Fibroblast of skin of left quadriceps (primary cell): ENCODE data around the gene TGFA.

Source experiments
- DNase-seq, 2 experiments: peaks; one replicate each; pipeline ENCODE4 v3.0.0-alpha.2; 2013; ENCODE audit warnings: low read depth in 2 of 2

TGFA gene

DNA sequence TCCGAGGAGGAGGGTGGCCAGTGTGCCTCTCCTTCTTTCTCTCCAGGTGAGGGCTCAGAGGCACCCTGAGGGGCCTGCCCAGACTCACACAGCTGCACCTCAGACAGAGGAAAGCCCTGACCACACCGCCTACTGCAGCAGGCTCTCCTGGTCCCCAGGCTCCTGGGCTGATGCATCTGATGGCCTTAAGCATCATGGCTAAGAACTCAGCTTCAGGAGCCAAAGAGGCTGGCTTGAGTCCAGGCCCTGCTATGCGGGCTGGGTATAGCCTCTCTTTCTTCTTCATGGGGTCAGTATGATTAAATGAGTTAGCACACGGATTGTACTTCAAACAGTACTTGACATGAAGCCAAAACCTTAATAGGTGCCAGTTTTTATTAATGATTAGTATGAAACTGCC is 89.6 kb downstream of the TGFA start:
- no peak for DNase-seq

GRCh38 chr2:70463581-70463980 is 90.0 kb downstream of the TGFA start:
- no peak for DNase-seq

DNA sequence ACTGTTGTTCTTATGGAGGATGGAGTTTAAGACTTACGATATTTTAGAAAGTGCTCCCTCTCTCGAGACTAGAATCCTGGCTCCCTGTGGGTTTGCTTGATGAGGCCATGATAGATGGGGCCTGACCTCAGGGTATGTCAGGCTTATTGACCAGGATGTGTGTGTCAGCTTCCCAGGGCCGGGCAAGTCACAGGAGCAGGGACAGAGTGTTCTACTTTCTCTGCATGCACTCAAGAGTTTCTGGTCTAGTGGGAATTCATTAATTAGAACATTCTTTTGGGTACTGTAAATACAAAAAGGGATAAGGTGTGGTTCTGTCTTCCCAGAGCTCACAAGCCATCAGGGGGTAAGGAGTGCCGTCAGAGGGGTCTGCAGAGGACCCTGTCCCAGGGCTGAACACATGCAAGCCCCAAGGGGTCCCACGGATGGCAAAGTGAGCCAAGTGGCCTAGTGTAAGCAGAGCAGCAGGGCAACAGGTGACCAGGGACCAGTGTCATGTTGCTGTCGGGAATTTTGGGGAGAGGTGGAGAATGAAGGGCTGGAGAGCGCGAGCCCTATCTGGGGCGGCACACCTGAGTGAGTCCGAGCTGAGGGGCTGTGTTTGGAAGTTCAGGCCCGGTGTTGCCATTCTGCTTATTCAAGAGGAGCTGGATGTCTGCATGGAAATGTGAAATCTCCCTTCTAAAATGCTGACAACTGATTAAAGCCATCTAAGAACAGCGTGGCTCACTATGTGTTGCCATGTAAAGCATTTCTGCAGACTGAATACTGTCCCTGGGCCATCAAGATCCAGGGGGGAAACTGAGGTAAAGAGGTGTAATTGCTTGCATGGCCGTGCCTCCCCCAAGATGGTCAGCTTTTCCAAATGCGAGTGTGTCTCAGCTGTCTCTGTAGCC is 91.4 kb downstream of the TGFA start:
- no peak for DNase-seq

GRCh38 chr2:70461414-70461813 is 92.2 kb downstream of the TGFA start:
- DNase-seq = no peak

GRCh38 chr2:70460333-70460732 is 93.3 kb downstream of the TGFA start:
- DNase-seq = no peak

DNA sequence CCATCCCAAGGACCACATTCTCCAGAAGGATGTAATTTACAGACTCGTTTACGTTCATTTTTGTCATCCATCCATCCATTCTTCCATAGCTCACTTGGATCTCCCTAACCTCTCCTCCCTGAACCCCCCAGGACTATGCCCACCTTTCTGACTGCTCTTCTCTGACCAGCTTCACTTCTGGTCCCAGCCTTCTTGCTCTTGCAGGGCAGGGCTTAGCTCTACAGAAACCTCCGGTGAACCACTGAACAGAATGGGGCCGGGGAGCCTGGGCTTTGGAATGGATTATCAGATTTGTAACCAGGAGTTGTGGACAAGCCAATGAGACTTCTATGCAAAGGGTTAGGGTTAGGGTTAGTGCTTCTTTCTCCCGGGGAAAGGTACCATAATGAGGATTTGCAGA is 95.0 kb downstream of the TGFA start:
- no peak for DNase-seq

DNA sequence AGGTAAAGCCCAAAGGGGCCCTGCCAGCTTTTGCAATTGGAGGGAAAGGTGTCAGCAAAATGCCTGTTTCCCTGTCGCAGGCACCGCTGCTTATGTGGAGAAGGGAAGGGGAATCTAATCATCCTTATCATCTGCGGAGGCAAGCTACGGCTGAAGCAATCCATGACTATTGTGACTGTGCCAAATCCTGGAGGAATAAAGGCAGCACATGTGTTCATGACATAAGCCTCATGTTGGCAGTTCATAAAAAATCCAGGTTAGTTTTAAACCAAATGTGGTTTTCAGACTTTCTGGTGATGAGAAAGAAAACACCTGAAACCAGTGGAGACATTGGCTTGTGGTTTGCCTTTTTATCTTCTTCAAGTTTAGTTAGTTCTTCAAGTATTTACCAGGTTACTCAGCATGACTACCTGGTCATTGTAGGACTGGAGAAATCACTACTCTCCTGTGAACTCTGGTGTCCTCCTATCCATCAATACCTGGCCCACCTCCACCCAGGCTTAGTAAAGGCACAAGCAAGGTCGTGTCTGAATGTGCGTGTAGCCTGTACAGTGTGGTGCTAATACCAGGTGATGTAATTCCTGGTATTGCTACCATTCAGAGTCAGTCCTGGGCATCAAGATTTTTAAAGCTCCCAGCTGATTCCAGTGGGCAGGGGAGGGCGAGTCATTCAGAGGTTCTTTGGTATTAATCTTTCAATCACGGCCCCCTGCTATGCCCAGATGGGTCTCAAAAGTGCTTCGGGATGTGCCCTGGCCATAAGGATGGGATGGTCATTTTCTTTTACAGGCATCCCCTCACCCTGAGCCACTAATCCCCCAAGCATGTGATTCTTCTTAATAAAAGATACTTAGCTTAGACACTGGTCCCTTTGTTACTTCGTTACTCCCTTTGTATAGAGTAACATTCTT is 96.8 kb downstream of the TGFA start:
- no peak for DNase-seq

- DNase-seq = no peak
These were observed 98.6 kb downstream of the TGFA start for GRCh38 chr2:70454936-70455544.

DNA sequence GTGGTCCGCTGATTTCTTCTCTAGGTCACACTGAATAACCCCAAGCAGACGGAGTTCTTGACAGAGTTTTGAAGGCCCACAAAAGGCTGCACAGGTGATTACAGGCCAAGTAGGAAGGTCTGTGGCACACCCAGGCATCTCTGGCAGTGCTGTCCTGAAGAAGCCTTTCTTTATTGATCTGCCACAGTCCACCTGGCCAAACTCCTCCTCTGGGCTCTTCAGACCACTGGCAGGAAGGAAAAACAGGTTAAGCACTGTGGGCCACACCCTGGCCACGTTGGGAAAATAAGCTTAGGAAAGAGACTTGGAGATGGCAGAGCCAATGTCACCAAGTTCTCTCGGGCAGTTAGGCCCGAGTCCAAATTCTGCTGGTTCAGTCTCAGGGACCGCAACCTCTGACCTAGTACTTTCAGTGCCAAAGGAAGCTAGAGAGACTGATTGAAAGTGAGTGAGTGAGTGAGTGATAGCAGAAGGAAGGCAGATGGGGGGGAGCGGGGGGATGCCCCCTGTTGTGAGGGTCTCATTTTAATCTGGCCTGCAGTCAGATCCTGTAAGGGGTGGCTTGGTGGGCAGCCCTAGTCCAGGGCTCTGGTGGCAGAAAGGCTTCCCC is 102.9 kb downstream of the TGFA start:
- DNase-seq = no peak

GRCh38 chr2:70448041-70448440 is 105.6 kb downstream of the TGFA start:
- no peak for DNase-seq

- DNase-seq = no peak
These were observed 109.9 kb downstream of the TGFA start for GRCh38 chr2:70443726-70444125.

- no peak for DNase-seq
These were observed 110.6 kb downstream of the TGFA start for GRCh38 chr2:70443078-70443465.

DNA sequence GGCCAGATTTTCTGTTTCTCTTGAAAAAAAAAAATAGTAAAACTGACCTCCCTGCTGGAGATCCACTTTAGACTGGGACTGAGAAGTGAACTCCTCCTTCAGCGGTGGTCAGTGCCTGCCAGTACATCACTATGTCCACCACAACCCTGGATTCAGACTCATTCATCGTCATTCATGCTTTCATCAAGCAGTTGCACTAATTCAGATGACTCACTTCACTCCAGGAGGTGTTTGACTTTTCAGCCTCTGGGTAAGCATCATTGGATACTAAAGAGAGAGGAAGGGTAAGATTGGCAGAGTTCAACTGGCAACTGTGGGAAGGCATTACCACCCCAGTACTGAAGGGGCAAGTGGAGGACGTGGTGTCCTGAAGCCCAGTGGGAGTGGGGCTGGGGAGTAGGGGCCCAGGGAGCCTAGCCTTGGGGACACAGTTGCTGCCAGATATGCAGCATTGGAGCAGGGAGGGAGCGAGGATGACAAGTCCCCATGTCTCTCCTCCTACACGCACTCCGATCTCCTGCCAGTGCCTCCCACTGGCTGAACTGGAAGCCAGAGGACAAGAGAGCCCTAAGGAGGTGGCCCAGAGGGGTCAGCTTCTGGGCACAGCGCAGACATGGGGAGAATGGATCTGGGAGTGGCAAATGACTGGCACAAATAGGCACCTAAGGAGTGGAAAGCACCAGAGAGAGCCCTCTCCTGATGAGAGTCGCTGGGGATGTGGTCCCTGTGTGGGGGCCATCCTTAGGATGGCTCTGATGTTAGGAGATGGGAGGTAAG is 111.1 kb downstream of the TGFA start:
- DNase-seq = no peak

- no peak for DNase-seq
These were observed 113.0 kb downstream of the TGFA start for GRCh38 chr2:70440621-70441020.

DNA sequence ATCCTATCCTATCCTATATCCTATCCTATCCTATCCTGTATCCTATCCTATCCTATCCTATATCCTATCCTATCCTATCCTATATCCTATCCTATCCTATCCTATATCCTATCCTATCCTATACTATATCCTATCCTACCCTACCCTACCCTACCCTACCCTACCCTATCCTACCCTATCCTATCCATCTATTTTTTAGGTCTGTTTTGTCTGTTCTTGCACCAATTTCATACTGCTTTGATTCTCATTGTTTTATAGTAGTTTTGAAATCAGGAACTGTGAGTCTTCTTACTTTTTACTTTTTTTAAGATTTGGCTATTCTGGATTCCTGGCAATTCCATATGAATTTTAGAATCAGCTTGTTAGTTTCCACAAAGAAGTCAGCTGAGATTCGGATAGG is 118.5 kb downstream of the TGFA start:
- DNase-seq = no peak

DNA sequence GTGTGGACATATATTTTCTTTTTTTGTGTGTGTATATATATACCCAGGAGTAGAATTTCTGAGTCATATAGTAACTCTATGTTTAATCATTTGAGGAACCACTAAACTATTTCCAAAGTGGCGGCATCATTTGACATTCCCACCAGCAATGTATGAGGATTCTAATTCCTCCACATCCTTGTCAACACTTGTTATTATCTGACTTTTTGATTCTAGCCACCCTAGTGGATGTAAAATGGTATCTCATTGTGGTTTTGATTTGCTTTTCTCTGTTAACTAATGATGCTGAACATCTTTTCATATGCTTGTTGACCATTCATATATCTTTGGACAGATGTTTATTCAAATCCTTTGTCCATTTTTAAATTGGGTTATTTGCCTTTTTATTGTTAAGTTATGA is 120.3 kb downstream of the TGFA start:
- no peak for DNase-seq

- DNase-seq = no peak
These were observed 121.8 kb downstream of the TGFA start for GRCh38 chr2:70431716-70432347.

- DNase-seq = no peak
These were observed 127.3 kb downstream of the TGFA start for GRCh38 chr2:70426341-70426740.

DNA sequence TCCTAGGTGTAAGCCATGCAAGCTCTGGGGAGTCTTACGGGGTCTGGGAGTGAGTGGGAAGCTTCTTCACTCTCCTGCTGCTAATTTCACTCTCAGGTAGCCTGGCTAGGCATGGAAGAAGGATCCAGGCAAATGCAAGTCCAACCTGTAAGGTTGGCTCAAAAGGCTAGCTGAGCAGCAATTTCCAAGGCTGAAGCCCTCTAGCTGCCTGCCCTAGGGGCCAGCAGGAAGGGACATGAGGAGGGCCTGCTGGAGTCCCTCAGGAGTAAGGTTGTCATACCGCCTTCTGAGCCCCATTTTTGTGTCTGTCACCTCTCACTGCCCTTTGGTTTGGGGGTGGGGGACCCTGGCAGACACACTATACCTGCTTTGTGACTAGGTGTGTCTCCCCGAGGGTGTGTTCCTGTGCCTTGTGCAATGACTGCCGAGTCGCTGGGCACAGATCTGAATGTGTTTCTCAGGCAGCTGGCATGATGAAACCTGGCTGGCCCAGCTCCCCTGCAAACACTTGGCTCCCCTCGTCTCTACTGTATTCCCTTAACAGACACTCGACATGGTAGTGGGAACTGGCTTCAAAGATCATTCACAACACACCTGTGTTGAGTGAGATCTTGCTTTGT is 127.8 kb downstream of the TGFA start:
- no peak for DNase-seq

DNA sequence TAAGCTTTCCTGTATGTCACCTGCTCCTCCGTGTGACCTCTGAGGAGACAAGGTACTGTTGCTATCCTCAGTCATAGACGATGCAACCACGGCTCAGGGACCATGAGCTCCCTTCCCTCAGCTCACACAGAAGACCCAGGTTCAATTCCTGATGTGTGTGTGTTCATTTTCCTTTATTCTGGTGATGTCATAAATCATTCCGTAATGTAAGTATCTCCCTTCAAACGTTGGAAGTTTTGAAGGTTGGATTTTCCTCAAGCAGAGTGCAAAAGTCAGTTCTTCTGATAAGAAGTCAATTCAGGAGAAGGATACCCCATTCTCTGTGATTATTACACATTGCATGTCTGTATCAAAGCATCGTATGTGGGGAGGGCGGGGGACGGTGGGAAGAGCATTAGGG is 132.9 kb downstream of the TGFA start:
- no peak for DNase-seq
